ENCODE measurements around the gene CMTM2.

Gene CMTM2

GRCh38 chr16:66612422-66612821 is 33.2 kb downstream of the CMTM2 start:
- H3K4me3 ChIP-seq (ENCODE audit: low read length, poor library complexity, severe bottlenecking), result no peak overlapping the region
- peaks cover 30% of the 10 kb centered on the region for H4K20me1 ChIP-seq (ENCODE audit: insufficient read depth, low read length, poor library complexity, severe bottlenecking)
- peaks cover 53% of the 10 kb centered on the region; the same call in 1 of the 2 replicates for H3K36me3 ChIP-seq (ENCODE audit: insufficient read depth, low read length)
- no peak overlapping the region for H3K4me2 ChIP-seq (ENCODE audit: low read depth, low read length, poor library complexity, severe bottlenecking)
- H3K9me2 ChIP-seq (replicated peaks; ENCODE audit: low read depth, low read length), result no peaks in the 10 kb centered on the region
- H2AFZ ChIP-seq (ENCODE audit: low read length), result no peak overlapping the region
- H3K9me3 ChIP-seq (ENCODE audit: insufficient read depth, low read depth, low read length), result no peaks in the 10 kb centered on the region
- H3K79me2 ChIP-seq (ENCODE audit: insufficient read depth, low read length), result peaks cover 28% of the 10 kb centered on the region
- no peak overlapping the region for H3K9ac ChIP-seq (ENCODE audit: low read depth, low read length, poor library complexity, severe bottlenecking)
- H3K4me1 ChIP-seq (ENCODE audit: insufficient read depth, low read length, poor library complexity, severe bottlenecking), result peaks cover 21% of the 10 kb centered on the region
- no peaks in the 10 kb centered on the region; the same call in 1 of the 2 replicates for H3F3A ChIP-seq (ENCODE audit: low read depth)
- TF ChIP-seq CTCF (conservative IDR thresholded peaks at IDR 0.05; ENCODE audit: low read length), result no peak
- no peak for TF ChIP-seq EZH2phosphoT487 (IDR thresholded peaks at IDR 0.05; ENCODE audit: borderline replicate concordance)
- H3K27me3 ChIP-seq (ENCODE audit: insufficient read depth, low read length, poor library complexity, severe bottlenecking), result no peaks in the 10 kb centered on the region

- H3K4me1 ChIP-seq (ENCODE audit: insufficient read depth, low read length, poor library complexity, severe bottlenecking), result peaks cover 7% of the 10 kb centered on the region
- H3K9me2 ChIP-seq (replicated peaks; ENCODE audit: low read depth, low read length), result no peaks in the 10 kb centered on the region
- H3K4me2 ChIP-seq (ENCODE audit: low read depth, low read length, poor library complexity, severe bottlenecking), result no peak overlapping the region
- no peaks in the 10 kb centered on the region for H3F3A ChIP-seq (ENCODE audit: low read depth)
- no peaks in the 10 kb centered on the region for H3K9me3 ChIP-seq (ENCODE audit: insufficient read depth, low read depth, low read length)
- H2AFZ ChIP-seq (ENCODE audit: low read length), result no peak overlapping the region
- H4K20me1 ChIP-seq (ENCODE audit: insufficient read depth, low read length, poor library complexity, severe bottlenecking), result peaks cover 12% of the 10 kb centered on the region
- no peak overlapping the region for H3K4me3 ChIP-seq (ENCODE audit: low read length, poor library complexity, severe bottlenecking)
- TF ChIP-seq EZH2phosphoT487 (IDR thresholded peaks at IDR 0.05; ENCODE audit: borderline replicate concordance), result no peak
- peaks cover 52% of the 10 kb centered on the region; the same call in 1 of the 2 replicates for H3K36me3 ChIP-seq (ENCODE audit: insufficient read depth, low read length)
- H3K27me3 ChIP-seq (ENCODE audit: insufficient read depth, low read length, poor library complexity, severe bottlenecking), result no peaks in the 10 kb centered on the region
- H3K79me2 ChIP-seq (ENCODE audit: insufficient read depth, low read length), result peaks cover 14% of the 10 kb centered on the region; the same call in 1 of the 2 replicates
- no peak overlapping the region for H3K9ac ChIP-seq (ENCODE audit: low read depth, low read length, poor library complexity, severe bottlenecking)
These were observed 35.0 kb downstream of the CMTM2 start for GRCh38 chr16:66614161-66614802.

GRCh38 chr16:66616169-66616568 is 36.9 kb downstream of the CMTM2 start:
- TF ChIP-seq CTCF (conservative IDR thresholded peaks at IDR 0.05; ENCODE audit: low read length), result no peak
- TF ChIP-seq EZH2phosphoT487 (IDR thresholded peaks at IDR 0.05; ENCODE audit: borderline replicate concordance), result no peak
- H3F3A ChIP-seq (ENCODE audit: low read depth), result no peaks in the 10 kb centered on the region
- H3K4me1 ChIP-seq (ENCODE audit: insufficient read depth, low read length, poor library complexity, severe bottlenecking), result peaks cover 2% of the 10 kb centered on the region
- H3K9me3 ChIP-seq (ENCODE audit: insufficient read depth, low read depth, low read length), result no peaks in the 10 kb centered on the region
- no peaks in the 10 kb centered on the region for H3K79me2 ChIP-seq (ENCODE audit: insufficient read depth, low read length)
- no peak overlapping the region for H3K4me2 ChIP-seq (ENCODE audit: low read depth, low read length, poor library complexity, severe bottlenecking)
- H3K9ac ChIP-seq (ENCODE audit: low read depth, low read length, poor library complexity, severe bottlenecking), result no peak overlapping the region
- no peak overlapping the region for H3K4me3 ChIP-seq (ENCODE audit: low read length, poor library complexity, severe bottlenecking)
- no peaks in the 10 kb centered on the region for H4K20me1 ChIP-seq (ENCODE audit: insufficient read depth, low read length, poor library complexity, severe bottlenecking)
- H3K27me3 ChIP-seq (ENCODE audit: insufficient read depth, low read length, poor library complexity, severe bottlenecking), result no peaks in the 10 kb centered on the region
- no peaks in the 10 kb centered on the region for H3K9me2 ChIP-seq (replicated peaks; ENCODE audit: low read depth, low read length)
- H2AFZ ChIP-seq (ENCODE audit: low read length), result no peak overlapping the region
- H3K36me3 ChIP-seq (ENCODE audit: insufficient read depth, low read length), result peaks cover 34% of the 10 kb centered on the region; the same call in 1 of the 2 replicates

- no peak overlapping the region for H2AFZ ChIP-seq (ENCODE audit: low read length)
- H3F3A ChIP-seq (ENCODE audit: low read depth), result no peaks in the 10 kb centered on the region
- H3K27me3 ChIP-seq (ENCODE audit: insufficient read depth, low read length, poor library complexity, severe bottlenecking), result no peaks in the 10 kb centered on the region
- H3K4me3 ChIP-seq (ENCODE audit: low read length, poor library complexity, severe bottlenecking), result no peak overlapping the region
- H3K9me3 ChIP-seq (ENCODE audit: insufficient read depth, low read depth, low read length), result no peaks in the 10 kb centered on the region
- H3K36me3 ChIP-seq (ENCODE audit: insufficient read depth, low read length), result peaks cover 29% of the 10 kb centered on the region; the same call in 1 of the 2 replicates
- TF ChIP-seq EZH2phosphoT487 (IDR thresholded peaks at IDR 0.05; ENCODE audit: borderline replicate concordance) (no peak), CTCF (conservative IDR thresholded peaks at IDR 0.05; ENCODE audit: low read length) (no peak)
- H3K79me2 ChIP-seq (ENCODE audit: insufficient read depth, low read length), result no peaks in the 10 kb centered on the region
- H3K4me2 ChIP-seq (ENCODE audit: low read depth, low read length, poor library complexity, severe bottlenecking), result no peak overlapping the region
- no peaks in the 10 kb centered on the region for H3K9me2 ChIP-seq (replicated peaks; ENCODE audit: low read depth, low read length)
- peaks cover 2% of the 10 kb centered on the region for H3K4me1 ChIP-seq (ENCODE audit: insufficient read depth, low read length, poor library complexity, severe bottlenecking)
- no peak overlapping the region for H3K9ac ChIP-seq (ENCODE audit: low read depth, low read length, poor library complexity, severe bottlenecking)
- no peaks in the 10 kb centered on the region for H4K20me1 ChIP-seq (ENCODE audit: insufficient read depth, low read length, poor library complexity, severe bottlenecking)
These were observed 37.3 kb downstream of the CMTM2 start for GRCh38 chr16:66616592-66616991.

All from Loucy (cell line).